ENCODE results near the gene RAB40B.
"Not testable (repeated sequence)": the region's sequence is repeated elsewhere in the genome, so short reads cannot be mapped to it uniquely, and the experiment has no call there.

- TF ChIP-seq POLR2A, TAF1 (IDR thresholded peaks at IDR 0.05; ENCODE audit: low read depth, low read length): not testable (repeated sequence)
Observed at GRCh38 chr17:82654611-82655010, 43.9 kb downstream of the RAB40B start.

Measured in GM12891 (cell line).